Raji (cell line): ENCODE data around the gene LEPR.

Source experiments
- POLR2A ChIP-seq: IDR thresholded peaks from 2 replicates; pipeline ENCODE4 v1.6.1; 2011; ENCODE audit warnings: low read depth, low read length, control low read depth; ENCODE audit not compliant: insufficient read depth

The LEPR gene

GRCh38 chr1:65424573-65424889 lies 4.1 kb downstream of the LEPR start:
- no peak for TF ChIP-seq POLR2A

- no peak for TF ChIP-seq POLR2A
These were observed 4.5 kb downstream of the LEPR start for GRCh38 chr1:65425006-65425405.

- TF ChIP-seq POLR2A = no peak
These were observed 5.2 kb downstream of the LEPR start for GRCh38 chr1:65425697-65426096.

- TF ChIP-seq POLR2A = no peak
These were observed 8.6 kb downstream of the LEPR start for GRCh38 chr1:65429078-65429477.

GRCh38 chr1:65429806-65430205 lies 9.3 kb downstream of the LEPR start:
- no peak for TF ChIP-seq POLR2A

- no peak for TF ChIP-seq POLR2A
These were observed 10.7 kb downstream of the LEPR start for GRCh38 chr1:65431111-65431705.

GRCh38 chr1:65432918-65433317 lies 12.4 kb downstream of the LEPR start:
- TF ChIP-seq POLR2A = no peak

GRCh38 chr1:65434255-65434654 lies 13.8 kb downstream of the LEPR start:
- TF ChIP-seq POLR2A = no peak

- TF ChIP-seq POLR2A = no peak
These were observed 14.3 kb downstream of the LEPR start for GRCh38 chr1:65434760-65435159.

- no peak for TF ChIP-seq POLR2A
These were observed 15.5 kb downstream of the LEPR start for GRCh38 chr1:65435987-65436386.

GRCh38 chr1:65437616-65438015 lies 17.1 kb downstream of the LEPR start:
- no peak for TF ChIP-seq POLR2A

- TF ChIP-seq POLR2A = no peak
These were observed 19.9 kb downstream of the LEPR start for GRCh38 chr1:65440322-65440900.

GRCh38 chr1:65440915-65441314 lies 20.4 kb downstream of the LEPR start:
- TF ChIP-seq POLR2A = no peak

- no peak for TF ChIP-seq POLR2A
These were observed 21.0 kb downstream of the LEPR start for GRCh38 chr1:65441464-65441863.

GRCh38 chr1:65442442-65442841 lies 22.0 kb downstream of the LEPR start:
- no peak for TF ChIP-seq POLR2A

- TF ChIP-seq POLR2A = no peak
These were observed 23.2 kb downstream of the LEPR start for GRCh38 chr1:65443647-65444046.

- TF ChIP-seq POLR2A = no peak
These were observed 23.7 kb downstream of the LEPR start for GRCh38 chr1:65444128-65444640.

- no peak for TF ChIP-seq POLR2A
These were observed 25.4 kb downstream of the LEPR start for GRCh38 chr1:65445837-65446236.
